Measurements from ENCODE around the gene GALNT2. TPM values are rescaled to one million over a fixed set of nuclear protein-coding genes. Genes with fewer than 3 reads are reported as not detected.

GALNT2 gene
- total RNA-seq, 4 donors from 2014 or later, result 50.7 to 85.0 (median 71.8) TPM

DNA sequence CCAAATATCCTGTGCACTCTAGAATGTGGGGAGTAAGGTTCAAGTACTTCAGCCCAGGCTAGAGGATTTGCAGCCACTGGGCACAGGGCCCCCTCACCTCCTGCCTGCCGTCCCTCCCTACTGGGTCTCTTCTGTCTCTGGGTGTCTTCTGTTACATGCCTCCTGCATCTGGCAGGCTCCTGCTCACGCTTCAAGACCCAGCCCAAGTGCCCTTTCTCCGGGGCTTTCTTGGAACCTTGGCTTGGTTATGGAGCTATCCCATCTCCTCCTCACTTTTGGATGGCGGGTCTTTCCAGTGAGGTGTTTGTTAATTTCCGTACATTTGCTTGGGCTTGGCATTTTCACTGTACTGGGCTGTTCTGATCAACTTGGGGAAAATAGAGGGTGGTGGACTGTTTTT lies 129.0 kb downstream of the GALNT2 start:
- no peak for TF ChIP-seq CTCF (IDR thresholded peaks at IDR 0.05)
- DNase-seq (ENCODE audit: low spot score) (no peak), ATAC-seq (ENCODE audit: low FRiP score) (no peak)

- TF ChIP-seq CTCF (IDR thresholded peaks at IDR 0.05), result no peak
- DNase-seq (ENCODE audit: low spot score), result no peak
- ATAC-seq (ENCODE audit: low FRiP score), result no peak
Measured at GRCh38 chr1:230197644-230198567, 130.9 kb downstream of the GALNT2 start.

GRCh38 chr1:230199034-230199433 lies 132.0 kb downstream of the GALNT2 start:
- TF ChIP-seq CTCF (IDR thresholded peaks at IDR 0.05), result no peak
- no peak for ATAC-seq (ENCODE audit: low FRiP score)
- DNase-seq (ENCODE audit: low spot score), result no peak

- no peak for TF ChIP-seq CTCF (IDR thresholded peaks at IDR 0.05)
- no peak for ATAC-seq (ENCODE audit: low FRiP score)
- DNase-seq (ENCODE audit: low spot score), result no peak
Measured at GRCh38 chr1:230199554-230199953, 132.5 kb downstream of the GALNT2 start.

GRCh38 chr1:230200276-230200675 lies 133.2 kb downstream of the GALNT2 start:
- no peak for TF ChIP-seq CTCF (IDR thresholded peaks at IDR 0.05)
- no peak for DNase-seq (ENCODE audit: low spot score)
- no peak for ATAC-seq (ENCODE audit: low FRiP score)

DNA sequence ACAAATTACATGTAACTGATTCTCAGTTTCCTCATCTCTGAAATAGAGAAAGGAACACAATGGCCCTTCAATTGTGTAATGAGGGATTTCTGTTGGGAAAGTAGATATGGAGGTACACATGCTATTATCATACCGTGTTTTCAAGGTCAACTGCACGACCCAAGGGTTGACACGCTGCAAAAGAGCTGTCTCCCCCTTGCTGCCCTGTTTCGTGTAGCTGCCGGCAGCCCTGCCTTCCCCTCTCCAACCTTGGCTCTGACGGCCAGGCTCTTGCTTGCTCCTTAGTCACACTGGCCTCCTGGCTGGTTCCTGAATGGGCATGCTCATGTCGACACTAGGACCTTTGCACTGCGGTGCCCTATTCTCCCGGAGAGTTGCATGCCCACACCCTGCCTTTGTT lies 134.4 kb downstream of the GALNT2 start:
- no peak for DNase-seq (ENCODE audit: low spot score)
- TF ChIP-seq CTCF (IDR thresholded peaks at IDR 0.05), result no peak
- no peak for ATAC-seq (ENCODE audit: low FRiP score)

DNA sequence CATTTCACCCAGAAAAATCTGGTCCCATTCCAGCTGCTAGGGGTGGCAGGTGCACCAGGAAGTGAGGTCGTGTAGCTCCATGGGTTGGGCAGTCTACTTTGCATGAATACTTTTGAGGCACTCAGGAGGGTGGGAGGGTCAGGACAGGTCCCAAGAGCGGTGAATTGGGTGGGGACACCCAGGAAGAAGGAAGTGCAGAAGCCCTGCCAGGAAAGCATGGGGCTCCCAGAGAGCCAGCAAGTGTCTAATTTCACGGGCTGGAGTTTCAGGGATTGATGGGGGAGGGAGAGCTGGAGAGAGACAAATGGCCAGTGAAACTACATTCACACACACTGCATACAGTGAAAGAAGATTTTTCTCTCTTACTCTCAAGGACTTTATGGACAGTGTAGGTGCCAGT lies 137.8 kb downstream of the GALNT2 start:
- TF ChIP-seq CTCF (IDR thresholded peaks at IDR 0.05), result no peak
- DNase-seq (ENCODE audit: low spot score) (no peak), ATAC-seq (ENCODE audit: low FRiP score) (no peak)

All from omental fat pad (tissue), 4 donors.